NCI-H1436 treated with DMSO at 0.1 percent for 48 hours (cell line): Measurements from ENCODE around the gene ATP1A1.

Experiments used
- DNase-seq: peaks from one replicate; lab custom pipeline; 2025; lab: John Stamatoyannopoulos, UW

The ATP1A1 gene

DNA sequence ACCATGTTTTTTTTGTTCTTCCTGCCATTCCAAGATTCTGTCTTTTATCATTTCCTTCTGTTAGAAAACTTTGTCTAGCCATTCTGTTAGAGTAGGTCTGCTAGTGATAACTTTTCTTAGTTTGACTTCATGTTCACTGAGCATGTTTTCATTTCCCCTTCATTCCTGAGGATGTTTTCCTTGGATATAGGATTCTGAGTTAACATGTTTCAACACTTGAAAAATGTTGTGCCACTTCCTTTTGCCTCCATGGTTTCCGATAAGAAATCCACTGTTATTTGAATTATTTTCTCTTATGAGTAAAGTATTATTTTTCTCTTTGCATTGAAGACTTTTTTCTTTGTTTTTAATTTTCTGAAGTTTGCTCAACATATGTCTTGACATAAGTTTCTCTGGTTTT, 66.7 kb downstream of the ATP1A1 start:
- DNase-seq, result no peak

GRCh38 chr1:116440731-116441130, 67.7 kb downstream of the ATP1A1 start:
- no peak for DNase-seq

- no peak for DNase-seq
Measured at GRCh38 chr1:116445534-116445933, 72.5 kb downstream of the ATP1A1 start.

DNA sequence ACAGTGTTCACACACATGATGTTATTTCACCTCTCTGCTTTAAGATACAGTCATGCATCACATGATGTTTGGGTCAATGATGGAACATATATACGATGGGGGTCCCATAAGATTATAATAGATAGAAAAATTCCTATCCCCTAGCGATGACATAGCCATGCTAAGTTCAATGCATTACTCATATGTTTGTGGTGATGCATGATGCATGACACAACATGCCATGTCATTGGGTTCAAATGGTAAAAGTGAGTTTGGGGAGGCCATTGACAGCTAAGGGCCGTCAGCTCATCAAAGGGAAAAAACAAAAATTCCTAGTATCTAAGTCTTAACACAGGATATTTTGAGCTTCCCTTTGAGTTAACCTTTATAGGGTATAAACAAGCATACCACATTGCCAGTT, 73.6 kb downstream of the ATP1A1 start:
- DNase-seq, result no peak

DNA sequence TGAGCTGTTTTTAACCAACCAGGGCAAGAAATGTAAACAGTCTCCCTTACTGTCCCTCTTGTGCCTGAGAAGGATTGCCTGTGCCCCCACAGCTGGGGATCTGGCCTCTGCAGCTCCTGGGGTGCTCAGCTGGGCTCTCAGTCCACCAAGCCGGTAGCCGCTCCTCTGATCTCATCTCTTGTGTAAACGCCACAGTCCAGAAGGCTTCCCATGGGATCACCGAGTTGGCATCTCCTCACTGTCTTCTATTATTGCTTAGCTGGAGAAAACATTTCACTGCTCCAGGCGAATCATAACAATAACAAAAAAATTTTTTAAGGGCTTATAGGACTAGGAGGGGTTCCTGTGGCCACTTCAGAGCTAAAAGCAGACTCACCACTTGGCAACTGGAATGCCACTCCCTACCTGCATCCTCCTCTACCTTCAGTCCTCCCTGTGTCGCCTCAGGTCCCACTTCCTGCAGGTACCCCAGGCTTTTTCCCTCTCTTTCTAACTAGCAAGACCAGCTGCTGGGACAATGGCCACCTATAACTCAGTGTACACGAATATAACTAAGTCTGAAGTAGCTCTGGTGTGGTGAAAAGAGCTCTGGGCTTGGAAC, 75.8 kb downstream of the ATP1A1 start:
- no peak for DNase-seq

DNA sequence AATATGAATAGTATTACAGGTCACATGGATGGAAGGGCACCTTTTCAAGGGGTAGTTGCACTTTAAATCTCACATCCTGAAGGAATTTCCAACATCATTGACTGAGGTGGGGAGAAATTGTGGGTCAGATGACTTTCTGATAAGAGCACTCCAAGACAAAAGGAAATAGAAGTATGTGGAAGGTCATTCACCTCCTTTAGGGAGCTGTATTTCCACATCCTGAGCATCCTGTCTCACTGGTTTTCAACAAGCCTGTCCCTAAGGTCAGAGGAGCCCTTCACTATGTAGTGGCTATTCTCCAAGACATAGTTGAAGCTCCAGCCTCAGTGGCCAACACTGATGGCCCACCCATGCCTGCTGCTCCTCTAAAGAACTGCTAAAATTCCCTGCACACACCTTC, 76.5 kb downstream of the ATP1A1 start:
- DNase-seq, result no peak

GRCh38 chr1:116451702-116452101, 78.7 kb downstream of the ATP1A1 start:
- no peak for DNase-seq

GRCh38 chr1:116453481-116453880, 80.4 kb downstream of the ATP1A1 start:
- DNase-seq, result no peak

DNA sequence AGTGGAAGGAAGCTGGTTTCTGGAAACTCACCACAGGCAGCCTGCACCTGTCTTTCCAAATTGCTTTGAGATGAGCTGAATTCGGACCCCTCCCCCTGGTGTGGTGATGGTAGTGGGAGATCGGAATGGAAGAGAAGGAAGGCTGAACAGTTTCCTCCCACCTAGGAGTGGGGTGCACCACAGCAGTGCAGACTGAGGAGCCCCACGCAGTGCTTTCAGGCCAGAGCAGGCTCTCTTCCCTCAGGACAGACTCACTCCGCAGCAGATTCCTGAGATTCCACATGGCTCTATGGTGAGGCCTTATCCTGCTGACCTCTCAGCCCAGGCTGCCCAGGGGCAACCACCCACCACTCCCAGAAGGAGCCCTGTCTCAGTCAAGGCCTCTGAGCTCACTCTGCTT, 80.9 kb downstream of the ATP1A1 start:
- no peak for DNase-seq
